HG03354 (cell line): ENCODE data around the gene PLA2R1.

ENCODE experiments used
- ATAC-seq: cut with Tn5 transposase; IDR thresholded peaks from one replicate; pipeline ENCODE4 v1.9.1; 2021; ENCODE audit warnings: mild to moderate bottlenecking; ENCODE audit not compliant: unreplicated experiment, poor library complexity, severe bottlenecking

PLA2R1 gene

DNA sequence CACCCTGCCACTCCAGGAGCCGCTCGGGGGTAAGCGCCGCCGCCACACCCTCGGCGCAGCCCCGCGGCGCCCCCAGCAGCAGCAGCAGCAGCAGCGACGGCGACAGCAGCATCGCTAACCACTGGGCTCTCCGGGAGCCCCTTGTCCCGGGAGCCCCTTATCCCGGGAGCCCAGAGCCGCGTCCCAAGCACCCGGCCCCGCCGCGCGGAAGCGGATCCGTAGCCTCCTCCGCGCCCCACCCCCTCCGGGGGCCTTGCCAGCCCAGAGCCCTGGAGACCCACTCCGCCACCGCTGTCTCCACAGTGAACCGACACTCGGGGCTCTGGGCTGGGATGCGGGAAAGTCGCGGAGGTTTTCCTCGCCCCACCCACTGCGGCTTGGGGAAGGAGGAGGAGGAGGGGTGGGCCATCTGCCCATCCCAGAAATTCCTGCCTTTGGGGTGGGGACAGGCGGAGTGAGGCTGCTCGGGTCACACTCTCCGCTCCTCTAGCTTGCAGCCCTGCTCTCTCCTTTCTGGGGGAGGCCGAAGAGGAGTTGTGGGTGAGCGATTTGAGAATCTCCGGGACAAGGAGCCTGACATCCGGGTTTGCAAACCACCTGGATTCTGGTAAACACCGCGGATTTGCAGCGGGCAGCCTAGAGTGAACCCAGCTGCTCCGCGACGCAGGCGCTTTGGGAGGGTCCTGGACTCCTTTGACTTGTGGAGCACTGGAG, at the start of gene PLA2R1:
TSS of gene PLA2R1 (minus strand) at position 324 of the 714 bp plus-strand sequence. CDS start at position 112, 212 bp downstream.
- no peak for ATAC-seq

GRCh38 chr2:160110674-160111239, 48.3 kb upstream of the PLA2R1 start:
- ATAC-seq: no peak

GRCh38 chr2:160109939-160110673, 47.7 kb upstream of the PLA2R1 start:
- ATAC-seq: peak; percentile 82

GRCh38 chr2:160109243-160109642, 46.8 kb upstream of the PLA2R1 start:
- ATAC-seq: no peak

GRCh38 chr2:160108646-160109045, 46.2 kb upstream of the PLA2R1 start:
- ATAC-seq: no peak

GRCh38 chr2:160105366-160105765, 43.0 kb upstream of the PLA2R1 start:
- ATAC-seq: no peak

GRCh38 chr2:160104115-160104514, 41.7 kb upstream of the PLA2R1 start:
- ATAC-seq: no peak

DNA sequence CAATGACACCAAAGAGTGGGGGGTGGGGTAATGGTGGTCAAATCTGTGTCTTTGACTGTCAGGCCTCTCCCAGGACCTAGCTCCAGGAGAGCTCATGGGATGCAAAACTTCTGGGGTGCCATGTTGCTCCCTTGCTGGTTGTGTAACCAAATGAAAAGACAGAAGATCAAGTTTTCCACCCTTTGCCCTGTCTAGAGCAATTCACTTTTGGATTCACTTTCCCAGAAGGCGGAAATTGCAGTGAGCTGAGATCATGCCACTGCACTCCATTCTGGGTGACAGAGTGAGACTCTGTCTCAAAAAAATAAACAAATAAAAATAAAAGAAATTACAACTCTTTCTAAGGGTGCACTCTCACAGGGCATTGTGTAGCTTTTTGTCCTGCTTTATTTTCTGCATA, 34.9 kb upstream of the PLA2R1 start:
- ATAC-seq: no peak

GRCh38 chr2:160096409-160096808, 34.0 kb upstream of the PLA2R1 start:
- no peak for ATAC-seq

GRCh38 chr2:160092445-160092844, 30.0 kb upstream of the PLA2R1 start:
- no peak for ATAC-seq

DNA sequence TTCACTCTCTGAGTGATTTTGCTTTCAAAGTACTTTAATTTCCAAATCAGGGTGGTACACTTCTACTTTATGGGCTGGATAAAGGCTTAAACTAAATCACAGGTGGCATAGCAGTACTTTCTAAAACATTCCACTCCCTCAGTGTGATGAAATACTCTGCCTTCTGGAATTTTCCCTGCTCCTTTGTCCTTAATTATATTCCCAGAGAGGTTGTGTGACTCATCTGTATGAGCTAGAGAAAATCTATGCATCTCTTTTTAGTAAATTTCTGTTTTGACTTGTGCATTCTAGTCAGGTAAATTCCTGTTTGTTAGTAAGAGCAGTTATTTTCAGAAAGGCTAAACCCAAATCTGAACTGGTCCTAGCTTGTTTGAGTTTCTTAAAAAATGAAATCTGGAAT, 29.0 kb upstream of the PLA2R1 start:
- ATAC-seq: no peak

GRCh38 chr2:160087854-160088745, 25.7 kb upstream of the PLA2R1 start:
- ATAC-seq: no peak

DNA sequence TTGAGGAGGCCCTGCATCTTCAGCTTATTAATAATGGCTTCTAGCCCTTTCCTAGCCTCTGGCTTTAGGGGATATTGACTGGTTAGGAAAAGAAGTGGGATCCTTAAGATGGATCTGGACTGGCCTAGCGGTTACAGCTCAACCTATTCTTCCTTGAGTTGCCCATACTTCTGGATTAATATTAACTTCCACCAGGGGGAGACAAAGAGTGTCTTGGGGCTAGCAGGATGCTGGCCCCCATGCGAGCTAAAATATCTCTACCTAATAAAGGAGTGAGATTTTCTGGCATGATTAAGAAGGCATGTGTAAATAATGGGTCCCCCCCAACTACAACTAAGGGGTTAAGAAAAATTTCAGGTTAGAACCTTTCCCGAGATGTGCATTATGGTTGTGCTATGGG, 23.2 kb upstream of the PLA2R1 start:
- no peak for ATAC-seq

- no peak for ATAC-seq
Measured at GRCh38 chr2:160077912-160078810, 15.7 kb upstream of the PLA2R1 start.

GRCh38 chr2:160076914-160077313, 14.5 kb upstream of the PLA2R1 start:
- ATAC-seq: peak; percentile 60

- ATAC-seq: no peak
Measured at GRCh38 chr2:160076241-160076640, 13.8 kb upstream of the PLA2R1 start.

GRCh38 chr2:160075171-160075570, 12.8 kb upstream of the PLA2R1 start:
- ATAC-seq: no peak

GRCh38 chr2:160073284-160073888, 11.0 kb upstream of the PLA2R1 start:
- no peak for ATAC-seq

- ATAC-seq: no peak
Measured at GRCh38 chr2:160068906-160069305, 6.5 kb upstream of the PLA2R1 start.
